ENCODE results near the gene PDXDC1.
"Not testable (repeated sequence)": the region's sequence is repeated elsewhere in the genome, so short reads cannot be mapped to it uniquely, and the experiment has no call there.

- not testable (repeated sequence) for TF ChIP-seq PATZ1 (CRISPR knock-in tag; IDR thresholded peaks at IDR 0.05; ENCODE audit: borderline replicate concordance); OSR1 (CRISPR knock-in tag; IDR thresholded peaks at IDR 0.05); GLIS3 (CRISPR knock-in tag; IDR thresholded peaks at IDR 0.05); CREB5 (CRISPR knock-in tag; IDR thresholded peaks at IDR 0.05; ENCODE audit: low read depth); RARB (CRISPR knock-in tag; IDR thresholded peaks at IDR 0.05); ARNTL (CRISPR knock-in tag; IDR thresholded peaks at IDR 0.05; ENCODE audit: borderline replicate concordance, low read depth); ZC3H10 (CRISPR knock-in tag; IDR thresholded peaks at IDR 0.05); ZFP3 (CRISPR knock-in tag; IDR thresholded peaks at IDR 0.05); ZNF8 (CRISPR knock-in tag; IDR thresholded peaks at IDR 0.05); PPARA (CRISPR knock-in tag; IDR thresholded peaks at IDR 0.05; ENCODE audit: borderline replicate concordance)
These were observed 32.1 kb upstream of the PDXDC1 start for GRCh38 chr16:14942686-14943085.

Data from SK-N-SH treated with all-trans-retinoic acid at 6 μM for 48 hours (cell line).